Measurements from ENCODE around the gene TADA2B. TPM values are rescaled to one million over a fixed set of nuclear protein-coding genes. Genes with fewer than 3 reads are reported as not detected.

TADA2B gene
- total RNA-seq, 1 donor from 2014 or later, result 10.2 TPM

Other genes starting within 250 kb of the TADA2B start
- 33.6 and 36.7 TPM in 2 replicates for gene TBC1D14, start 133.5 kb upstream of the TADA2B start, total RNA-seq
- gene GRPEL1, start 24.7 kb downstream of the TADA2B start, total RNA-seq, result 55.4 and 84.6 TPM in 2 replicates
- 0.11 TPM in 1 of 2 replicates, not detected in the other for gene SORCS2, start 149.2 kb downstream of the TADA2B start, total RNA-seq